Fibroblast of lung (primary cell): ENCODE results near the gene PAPPA.

Source experiments
- EZH2 ChIP-seq: IDR thresholded peaks from 2 replicates; pipeline ENCODE4 v1.5.1; 2012; ENCODE audit warnings: low read length, control low read depth, mild to moderate bottlenecking; ENCODE audit errors: missing control alignments
- TF ChIP-seq, protein P1 (sequence below), 2 donors: IDR thresholded peaks in 1 of 2; conservative IDR thresholded peaks in 1 of 2; 1 replicate in 1 of 2; 2 replicates in 1 of 2; pipeline ENCODE4 v1.5.1; 2011 to 2012; ENCODE audit warnings: low read length in 2 of 2, control low read depth in 1 of 2, inconsistent platforms in 1 of 2, low read depth in 1 of 2, mild to moderate bottlenecking in 1 of 2

DNA sequence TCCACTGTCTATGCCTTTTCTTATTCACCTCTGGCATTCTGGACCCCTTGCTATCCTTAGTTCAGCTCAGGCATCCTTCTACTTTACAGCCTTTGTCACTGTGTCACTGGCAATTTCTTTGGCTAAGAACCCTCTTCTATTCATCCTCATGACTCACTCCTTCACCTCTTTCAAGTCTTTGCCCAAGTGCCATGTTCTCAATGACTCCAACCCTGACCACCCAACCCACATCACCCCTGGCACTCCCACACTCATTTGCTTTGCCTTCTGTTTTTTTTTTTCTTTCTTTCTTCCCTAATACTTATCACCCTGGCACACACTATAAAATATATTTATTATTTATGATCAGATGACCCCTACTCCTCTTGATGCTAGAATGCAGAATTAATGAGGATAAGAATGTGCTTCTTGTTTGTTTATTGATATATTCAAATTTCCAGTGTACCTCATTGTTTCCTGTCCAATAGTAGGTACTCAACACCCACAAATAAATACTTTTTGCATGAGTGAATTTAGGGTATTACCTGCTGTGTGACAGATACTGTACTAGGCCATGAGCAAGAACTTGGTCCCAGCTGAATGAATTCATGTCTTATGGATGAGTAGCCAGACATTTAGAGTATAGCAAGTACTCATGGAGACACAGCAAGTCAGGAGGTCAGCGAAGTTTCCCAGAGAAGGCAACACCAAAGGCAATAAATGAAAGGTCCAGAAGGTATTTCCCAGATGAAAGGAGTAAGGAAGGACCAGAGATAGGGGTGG, 236.1 kb downstream of the PAPPA start:
- TF ChIP-seq, protein P1, sequence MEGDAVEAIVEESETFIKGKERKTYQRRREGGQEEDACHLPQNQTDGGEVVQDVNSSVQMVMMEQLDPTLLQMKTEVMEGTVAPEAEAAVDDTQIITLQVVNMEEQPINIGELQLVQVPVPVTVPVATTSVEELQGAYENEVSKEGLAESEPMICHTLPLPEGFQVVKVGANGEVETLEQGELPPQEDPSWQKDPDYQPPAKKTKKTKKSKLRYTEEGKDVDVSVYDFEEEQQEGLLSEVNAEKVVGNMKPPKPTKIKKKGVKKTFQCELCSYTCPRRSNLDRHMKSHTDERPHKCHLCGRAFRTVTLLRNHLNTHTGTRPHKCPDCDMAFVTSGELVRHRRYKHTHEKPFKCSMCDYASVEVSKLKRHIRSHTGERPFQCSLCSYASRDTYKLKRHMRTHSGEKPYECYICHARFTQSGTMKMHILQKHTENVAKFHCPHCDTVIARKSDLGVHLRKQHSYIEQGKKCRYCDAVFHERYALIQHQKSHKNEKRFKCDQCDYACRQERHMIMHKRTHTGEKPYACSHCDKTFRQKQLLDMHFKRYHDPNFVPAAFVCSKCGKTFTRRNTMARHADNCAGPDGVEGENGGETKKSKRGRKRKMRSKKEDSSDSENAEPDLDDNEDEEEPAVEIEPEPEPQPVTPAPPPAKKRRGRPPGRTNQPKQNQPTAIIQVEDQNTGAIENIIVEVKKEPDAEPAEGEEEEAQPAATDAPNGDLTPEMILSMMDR (conservative IDR thresholded peaks at IDR 0.05 in 1 of 2, IDR thresholded peaks at IDR 0.05 in 1 of 2; ENCODE audit: low read depth in 1 of 2, low read length in 2 of 2), result no peak
- TF ChIP-seq EZH2, result no peak
